Measurements from ENCODE around the gene NDUFA11. TPM values are rescaled to one million over a fixed set of nuclear protein-coding genes. Genes with fewer than 3 reads are reported as not detected.
A peak's percentile ranks its signal among the peaks of the same experiment; 100 is the strongest.

The NDUFA11 gene
- total RNA-seq, 1 experiment from 2014 or later: 243 TPM

DNA sequence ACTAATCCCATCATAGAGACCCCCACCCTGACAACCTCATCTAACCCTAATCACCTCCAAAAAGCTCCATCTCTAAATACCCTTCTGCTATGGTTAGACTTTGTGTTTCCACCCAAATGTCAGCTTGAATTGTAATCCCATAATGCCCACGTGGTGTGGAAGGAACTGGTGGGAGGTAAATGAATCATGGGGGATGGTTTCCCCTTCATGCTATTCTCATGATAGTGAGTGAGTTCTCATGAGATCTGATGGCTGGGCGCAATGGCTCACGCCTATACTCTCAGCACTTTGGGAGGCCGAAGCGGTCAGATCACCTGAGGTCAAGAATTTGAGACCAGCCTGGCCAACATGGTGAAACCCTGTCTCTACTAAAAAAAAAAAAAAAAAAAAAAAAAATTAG, 3.7 kb upstream of the NDUFA11 start:
- ChIA-PET CTCF (interaction anchor here (2.3 kb wide), 1 partner anchor 103 kb away, joined by 7 read pairs; no protein-coding TSS in a partner anchor), POLR2A (interaction anchor here (1.0 kb wide), 1 partner anchor 217 kb away, joined by 3 read pairs; the partner anchor contains the start of gene RPL36)
- BruUV-seq (replicated peaks): no TSS peak
- TF ChIP-seq, protein P1, sequence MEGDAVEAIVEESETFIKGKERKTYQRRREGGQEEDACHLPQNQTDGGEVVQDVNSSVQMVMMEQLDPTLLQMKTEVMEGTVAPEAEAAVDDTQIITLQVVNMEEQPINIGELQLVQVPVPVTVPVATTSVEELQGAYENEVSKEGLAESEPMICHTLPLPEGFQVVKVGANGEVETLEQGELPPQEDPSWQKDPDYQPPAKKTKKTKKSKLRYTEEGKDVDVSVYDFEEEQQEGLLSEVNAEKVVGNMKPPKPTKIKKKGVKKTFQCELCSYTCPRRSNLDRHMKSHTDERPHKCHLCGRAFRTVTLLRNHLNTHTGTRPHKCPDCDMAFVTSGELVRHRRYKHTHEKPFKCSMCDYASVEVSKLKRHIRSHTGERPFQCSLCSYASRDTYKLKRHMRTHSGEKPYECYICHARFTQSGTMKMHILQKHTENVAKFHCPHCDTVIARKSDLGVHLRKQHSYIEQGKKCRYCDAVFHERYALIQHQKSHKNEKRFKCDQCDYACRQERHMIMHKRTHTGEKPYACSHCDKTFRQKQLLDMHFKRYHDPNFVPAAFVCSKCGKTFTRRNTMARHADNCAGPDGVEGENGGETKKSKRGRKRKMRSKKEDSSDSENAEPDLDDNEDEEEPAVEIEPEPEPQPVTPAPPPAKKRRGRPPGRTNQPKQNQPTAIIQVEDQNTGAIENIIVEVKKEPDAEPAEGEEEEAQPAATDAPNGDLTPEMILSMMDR (IDR thresholded peaks at IDR 0.05; ENCODE audit: unreplicated experiment): no peak
- Mint-ChIP-seq H3K36me3 (ENCODE audit: insufficient read depth, unreplicated experiment) (peaks cover 31% of the 10 kb centered on the region), H3K27me3 (ENCODE audit: insufficient read depth, unreplicated experiment) (no peaks in the 10 kb centered on the region), H3K4me3 (ENCODE audit: unreplicated experiment) (no peak overlapping the region), H3K9me3 (ENCODE audit: unreplicated experiment) (no peaks in the 10 kb centered on the region), H3K4me1 (ENCODE audit: insufficient read depth, unreplicated experiment) (no peaks in the 10 kb centered on the region), H3K27ac (ENCODE audit: low read depth, unreplicated experiment) (no peak overlapping the region)
- intact Hi-C loops (cut with micrococcal nuclease): no loop called here
- DNase-seq (ENCODE audit: unreplicated experiment): no peak

GRCh38 chr19:5905114-5905778, 1.7 kb upstream of the NDUFA11 start:
- intact Hi-C loops (cut with micrococcal nuclease): no loop called here
- peaks cover 6% of the 10 kb centered on the region for H3K4me1 Mint-ChIP-seq (ENCODE audit: insufficient read depth, unreplicated experiment)
- no peaks in the 10 kb centered on the region for H3K27me3 Mint-ChIP-seq (ENCODE audit: insufficient read depth, unreplicated experiment)
- CTCF ChIA-PET: interaction anchor here (0.5 to 1.7 kb wide), 4 partner anchors 31 to 992 kb away, joined by 3 to 4 read pairs (median 4); no protein-coding TSS in a partner anchor
- DNase-seq (ENCODE audit: unreplicated experiment): no peak
- TF ChIP-seq, protein P1 (IDR thresholded peaks at IDR 0.05; ENCODE audit: unreplicated experiment): no peak
- peaks cover 39% of the 10 kb centered on the region for H3K36me3 Mint-ChIP-seq (ENCODE audit: insufficient read depth, unreplicated experiment)
- H3K27ac Mint-ChIP-seq (ENCODE audit: low read depth, unreplicated experiment): peak overlapping the region; percentile 98
- POLR2A ChIA-PET: interaction anchor here (0.8 to 4.1 kb wide), 7 partner anchors 9 to 467 kb away, joined by 3 to 32 read pairs (median 4); partner anchors contain the start of genes ALKBH7, CAPS and RANBP3
- H3K4me3 Mint-ChIP-seq (ENCODE audit: unreplicated experiment): peak overlapping the region; percentile 97
- BruUV-seq (replicated peaks): TSS peak; percentile 54
- H3K9me3 Mint-ChIP-seq (ENCODE audit: unreplicated experiment): no peaks in the 10 kb centered on the region

DNA sequence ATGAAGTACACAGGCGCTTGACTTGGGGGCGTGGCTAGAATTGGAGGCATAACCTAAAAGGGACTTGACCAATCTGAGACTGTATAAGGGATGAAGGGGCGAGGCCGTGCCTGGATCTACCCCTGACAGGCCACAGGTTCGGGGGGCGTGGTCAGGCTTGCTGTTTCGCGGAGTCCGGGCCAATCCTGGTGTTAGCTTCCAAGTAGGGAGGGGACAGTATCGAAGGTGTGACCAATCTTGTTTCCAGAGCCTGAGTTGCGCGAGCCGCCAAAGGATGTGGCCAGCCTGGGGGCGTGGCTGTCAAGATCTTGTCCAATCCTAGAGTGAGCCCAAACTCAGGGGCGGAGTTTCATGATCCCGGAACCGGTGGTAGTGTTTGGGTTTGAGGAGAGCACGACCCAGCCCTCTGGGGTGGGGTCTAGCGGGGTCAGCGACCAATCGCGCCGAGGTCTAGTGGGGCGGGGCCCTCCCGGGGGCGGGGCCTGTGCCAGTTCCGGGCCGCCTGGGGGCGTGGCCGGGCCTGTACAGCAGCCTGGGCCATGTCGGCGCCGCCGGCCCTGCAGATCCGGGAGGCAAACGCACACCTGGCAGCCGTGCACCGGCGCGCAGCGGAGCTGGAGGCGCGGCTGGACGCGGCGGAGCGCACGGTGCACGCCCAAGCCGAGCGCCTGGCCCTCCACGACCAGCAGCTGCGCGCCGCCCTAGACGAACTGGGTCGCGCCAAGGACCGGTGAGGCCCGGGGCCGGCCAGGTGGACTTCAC, 943 bp upstream of the NDUFA11 start, which contains the start of gene VMAC:
TSS of gene VMAC (plus strand) at position 521 of the 762 bp plus-strand sequence. CDS start at position 540, 19 bp downstream.
- Mint-ChIP-seq H3K27me3 (ENCODE audit: insufficient read depth, unreplicated experiment) (no peaks in the 10 kb centered on the region), H3K4me1 (ENCODE audit: insufficient read depth, unreplicated experiment) (peaks cover 6% of the 10 kb centered on the region), H3K36me3 (ENCODE audit: insufficient read depth, unreplicated experiment) (peaks cover 44% of the 10 kb centered on the region), H3K4me3 (ENCODE audit: unreplicated experiment) (peak within 1 kb of the TSS; percentile 97), H3K9me3 (ENCODE audit: unreplicated experiment) (no peaks in the 10 kb centered on the region), H3K27ac (ENCODE audit: low read depth, unreplicated experiment) (peak within 1 kb of the TSS; percentile 98)
- POLR2A ChIA-PET: interaction anchor here (0.6 to 4.1 kb wide), 25 partner anchors 8 to 839 kb away, joined by 3 to 32 read pairs (median 4); partner anchors contain the start of genes ALKBH7, CAPS, DUS3L and GTF2F1
- TF ChIP-seq, protein P1 (IDR thresholded peaks at IDR 0.05; ENCODE audit: unreplicated experiment): no peak
- DNase-seq (ENCODE audit: unreplicated experiment): peak; percentile 100
- CTCF ChIA-PET: interaction anchor here (0.5 to 1.7 kb wide), 6 partner anchors 63 to 991 kb away, joined by 3 to 4 read pairs (median 4); partner anchors contain the start of gene NRTN
- BruUV-seq (replicated peaks): no TSS peak
- intact Hi-C loops (cut with micrococcal nuclease): no loop called here
